DND-41 (cell line): ENCODE measurements around the gene BMPER.

Experiments used
- ATAC-seq: fragments of 200-7000 bp; cut with Tn5 transposase; 3 replicates; pipeline ENCODE4 v1.9.1; 2021; ENCODE audit warnings: low read depth; ENCODE audit not compliant: insufficient read depth
- DNase-seq: peaks from one replicate; pipeline ENCODE4 v3.0.0-alpha.2; 2020
- H2AFZ ChIP-seq: 2 replicates; pipeline ENCODE4 v1.6.0; 2012; ENCODE audit warnings: low read depth, low read length
- H3K27ac ChIP-seq: 2 replicates; pipeline ENCODE4 v1.5.1; 2012; ENCODE audit warnings: low read length, inconsistent platforms
- H3K27me3 ChIP-seq: fragments of 200-600 bp; sonication (generic); 2 replicates; pipeline ENCODE4 v1.6.0; 2012; ENCODE audit warnings: low read length, mild to moderate bottlenecking, inconsistent platforms; ENCODE audit not compliant: insufficient read depth, poor library complexity
- H3K36me3 ChIP-seq: 2 replicates; pipeline ENCODE4 v1.5.1; 2012; ENCODE audit warnings: low read length, inconsistent platforms; ENCODE audit not compliant: insufficient read depth
- H3K4me1 ChIP-seq: 2 replicates; pipeline ENCODE4 v1.5.1; 2012; ENCODE audit warnings: mild to moderate bottlenecking, low read length; ENCODE audit not compliant: insufficient read depth
- H3K4me2 ChIP-seq: 2 replicates; pipeline ENCODE4 v1.6.0; 2012; ENCODE audit warnings: mild to moderate bottlenecking, moderate library complexity, low read length, inconsistent platforms; ENCODE audit not compliant: insufficient read depth
- H3K4me3 ChIP-seq, 2 experiments: fragments of 200-600 bp in 1 of 2; shearing (Covaris generic) in 1 of 2; 2 replicates each; pipeline ENCODE4 v1.5.1; 2012 to 2016; ENCODE audit warnings: inconsistent platforms in 2 of 2, low read length in 2 of 2, mild to moderate bottlenecking in 2 of 2, low read depth in 1 of 2, moderate library complexity in 1 of 2
- H3K79me2 ChIP-seq: 2 replicates; pipeline ENCODE4 v1.6.0; 2012; ENCODE audit warnings: low read length, inconsistent platforms; ENCODE audit not compliant: insufficient read depth
- H3K9ac ChIP-seq: 2 replicates; pipeline ENCODE4 v1.6.0; 2012; ENCODE audit warnings: low read depth, mild to moderate bottlenecking, inconsistent platforms, low read length, moderate library complexity
- H3K9me3 ChIP-seq: 2 replicates; pipeline ENCODE4 v1.5.1; 2012; ENCODE audit warnings: low read length, moderate library complexity, mild to moderate bottlenecking, inconsistent platforms; ENCODE audit not compliant: insufficient read depth, severe bottlenecking
- H4K20me1 ChIP-seq: 2 replicates; pipeline ENCODE4 v1.6.0; 2012; ENCODE audit warnings: low read length; ENCODE audit not compliant: insufficient read depth
- EZH2 ChIP-seq: IDR thresholded peaks from 3 replicates; pipeline ENCODE4 v1.6.1; 2012; ENCODE audit warnings: borderline replicate concordance, low read depth, mild to moderate bottlenecking, moderate library complexity, low read length, inconsistent platforms; ENCODE audit not compliant: severe bottlenecking
- TF ChIP-seq, protein P1 (sequence below): IDR thresholded peaks from 2 replicates; pipeline ENCODE4 v1.5.1; 2012; ENCODE audit warnings: borderline replicate concordance, low read length, moderate library complexity, mild to moderate bottlenecking; ENCODE audit not compliant: poor library complexity, severe bottlenecking; ENCODE audit errors: extremely low read depth

Gene BMPER

DNA sequence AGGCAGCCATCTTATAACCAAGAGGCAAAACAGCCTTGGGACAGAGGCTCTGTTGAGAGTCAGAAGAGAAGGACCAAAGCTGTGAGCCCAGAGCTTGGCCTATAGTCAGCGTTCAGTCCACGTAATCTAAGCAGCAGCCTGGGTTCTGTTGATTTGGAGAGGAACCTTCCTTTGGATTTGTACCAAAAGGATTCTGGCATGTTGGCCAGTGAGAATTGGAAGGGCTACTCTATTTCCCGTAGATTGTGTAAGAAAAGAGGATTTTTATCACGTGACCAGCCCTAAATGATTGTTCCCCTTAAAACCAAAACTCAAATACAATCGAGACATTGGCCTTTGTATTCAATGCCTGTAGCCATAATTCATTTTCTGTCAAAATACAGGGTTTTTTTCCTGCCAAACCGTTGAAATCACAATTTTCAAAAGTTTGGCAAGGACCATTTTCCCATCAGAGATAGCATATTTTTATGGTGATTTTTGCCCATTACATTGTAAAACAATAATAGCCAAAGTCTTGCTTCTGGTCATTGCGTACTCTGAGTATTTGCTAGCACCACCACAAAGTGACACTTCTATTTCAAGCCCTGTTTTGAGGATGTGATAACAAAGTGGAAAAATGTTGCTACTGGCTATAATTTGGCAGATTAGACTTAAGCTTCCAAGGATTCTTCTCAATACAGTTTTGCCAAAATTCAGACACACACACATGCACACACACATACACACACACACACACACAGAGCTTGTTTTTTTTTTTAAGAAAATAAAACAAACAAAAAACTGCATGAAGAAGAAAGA is 23.1 kb upstream of the BMPER start:
- Histone ChIP-seq H3K79me2 (no peaks in the 10 kb centered on the region), H4K20me1 (no peaks in the 10 kb centered on the region), H3K4me2 (no peak overlapping the region), H3K27me3 (no peaks in the 10 kb centered on the region), H3K27ac (no peak overlapping the region), H3K4me1 (no peaks in the 10 kb centered on the region), H2AFZ (no peak overlapping the region), H3K4me3 (no peak overlapping the region), H3K36me3 (no peaks in the 10 kb centered on the region), H3K9ac (no peak overlapping the region), H3K9me3 (no peaks in the 10 kb centered on the region)
- no peak for DNase-seq
- TF ChIP-seq, protein P1, sequence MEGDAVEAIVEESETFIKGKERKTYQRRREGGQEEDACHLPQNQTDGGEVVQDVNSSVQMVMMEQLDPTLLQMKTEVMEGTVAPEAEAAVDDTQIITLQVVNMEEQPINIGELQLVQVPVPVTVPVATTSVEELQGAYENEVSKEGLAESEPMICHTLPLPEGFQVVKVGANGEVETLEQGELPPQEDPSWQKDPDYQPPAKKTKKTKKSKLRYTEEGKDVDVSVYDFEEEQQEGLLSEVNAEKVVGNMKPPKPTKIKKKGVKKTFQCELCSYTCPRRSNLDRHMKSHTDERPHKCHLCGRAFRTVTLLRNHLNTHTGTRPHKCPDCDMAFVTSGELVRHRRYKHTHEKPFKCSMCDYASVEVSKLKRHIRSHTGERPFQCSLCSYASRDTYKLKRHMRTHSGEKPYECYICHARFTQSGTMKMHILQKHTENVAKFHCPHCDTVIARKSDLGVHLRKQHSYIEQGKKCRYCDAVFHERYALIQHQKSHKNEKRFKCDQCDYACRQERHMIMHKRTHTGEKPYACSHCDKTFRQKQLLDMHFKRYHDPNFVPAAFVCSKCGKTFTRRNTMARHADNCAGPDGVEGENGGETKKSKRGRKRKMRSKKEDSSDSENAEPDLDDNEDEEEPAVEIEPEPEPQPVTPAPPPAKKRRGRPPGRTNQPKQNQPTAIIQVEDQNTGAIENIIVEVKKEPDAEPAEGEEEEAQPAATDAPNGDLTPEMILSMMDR, result no peak
- TF ChIP-seq EZH2, result no peak
- no peak for ATAC-seq

DNA sequence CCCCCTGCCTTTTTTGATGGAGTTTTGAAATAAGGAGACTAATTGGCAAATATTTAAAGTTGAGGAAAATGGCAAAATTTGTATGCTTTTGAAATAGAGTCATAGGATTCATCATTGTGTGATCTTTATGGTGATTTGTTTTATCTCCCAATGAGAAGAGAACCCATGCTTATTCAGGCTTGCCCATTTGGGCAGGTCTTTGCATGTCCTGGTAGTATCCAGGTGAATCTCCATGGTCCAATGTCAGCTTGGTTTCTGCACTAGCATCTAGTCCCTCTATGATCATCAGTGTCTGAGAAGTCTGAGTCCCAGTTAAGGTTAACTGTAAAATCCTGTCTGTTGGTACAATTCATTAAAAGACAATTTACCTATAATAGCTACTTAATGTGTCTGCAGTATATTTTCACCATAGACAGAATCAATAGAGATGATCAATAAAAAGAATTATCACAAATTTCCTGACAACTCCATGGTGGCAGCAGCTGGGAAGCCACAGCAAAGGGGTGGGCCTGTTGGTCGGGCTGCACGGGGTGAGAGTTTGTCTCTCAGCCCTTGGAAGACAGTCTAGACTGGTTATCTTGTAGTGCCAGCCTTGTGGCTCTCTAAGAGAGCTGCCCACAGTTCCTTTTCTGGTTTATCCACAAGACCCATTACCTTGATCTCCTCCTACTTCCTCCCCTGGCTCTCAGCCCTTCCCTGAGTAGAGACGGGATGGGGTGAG is 22.2 kb upstream of the BMPER start:
- ATAC-seq, result no peak
- H3K4me2 ChIP-seq, result no peak overlapping the region
- TF ChIP-seq, protein P1, result no peak
- TF ChIP-seq EZH2, result no peak
- DNase-seq, result no peak
- H3K9me3 ChIP-seq, result no peaks in the 10 kb centered on the region
- H3K4me1 ChIP-seq, result no peaks in the 10 kb centered on the region
- H3K36me3 ChIP-seq, result no peaks in the 10 kb centered on the region
- no peak overlapping the region for H3K27ac ChIP-seq
- H3K4me3 ChIP-seq, result no peak overlapping the region
- no peaks in the 10 kb centered on the region for H4K20me1 ChIP-seq
- no peaks in the 10 kb centered on the region for H3K79me2 ChIP-seq
- H3K27me3 ChIP-seq, result no peaks in the 10 kb centered on the region
- H3K9ac ChIP-seq, result no peak overlapping the region
- H2AFZ ChIP-seq, result no peak overlapping the region

GRCh38 chr7:33883671-33883965 is 21.7 kb upstream of the BMPER start:
- no peak overlapping the region for H2AFZ ChIP-seq
- no peak overlapping the region for H3K9ac ChIP-seq
- H3K27me3 ChIP-seq, result no peaks in the 10 kb centered on the region
- no peak overlapping the region for H3K4me3 ChIP-seq
- no peaks in the 10 kb centered on the region for H3K9me3 ChIP-seq
- H3K36me3 ChIP-seq, result no peaks in the 10 kb centered on the region
- H4K20me1 ChIP-seq, result no peaks in the 10 kb centered on the region
- H3K4me2 ChIP-seq, result no peak overlapping the region
- no peaks in the 10 kb centered on the region for H3K4me1 ChIP-seq
- H3K79me2 ChIP-seq, result no peaks in the 10 kb centered on the region
- ATAC-seq (no peak), DNase-seq (no peak)
- TF ChIP-seq EZH2, result no peak
- TF ChIP-seq, protein P1, result no peak
- no peak overlapping the region for H3K27ac ChIP-seq
